HepG2 (cell line): ENCODE results near the gene PFKP. TPM values are rescaled to one million over a fixed set of nuclear protein-coding genes. Genes with fewer than 3 reads are reported as not detected.

ENCODE experiments used
- ATAC-seq: fragments of 200-7000 bp; cut with Tn5 transposase; 3 replicates; pipeline ENCODE4 v1.9.1; 2020; ENCODE audit warnings: mild to moderate bottlenecking, moderate library complexity
- BruUV-seq: library from RNA; stranded (reverse); fragments of 400-500 nt; replicated peaks from 2 replicates; lab custom pipeline; 2021; lab: Mats Ljungman, UMichigan
- CTCF ChIA-PET: fragments of 300-600 bp; formaldehyde crosslinking; extraction: SDS; loops from one replicate; lab custom pipeline; 2021; ENCODE audit warnings: low total read pairs, inconsistent platforms, low intra/inter-chr PET ratio; lab: Yijun Ruan, JAX
- POLR2A ChIA-PET: fragments of 350-600 bp; sonication (Branson Sonifier 250); formaldehyde crosslinking; loops from one replicate; lab custom pipeline; 2020; ENCODE audit warnings: antibody characterized with exemption, inconsistent platforms; lab: Yijun Ruan, JAX
- DNase-seq: peaks from one replicate; pipeline ENCODE4 v3.0.0-alpha.2; 2015; ENCODE audit warnings: low spot score
- FAIRE-seq: peaks from 3 replicates; lab custom pipeline; 2011; peaks lifted over from hg19 to GRCh38; lab: Jason Lieb, UNC
- H2AFZ ChIP-seq: one replicate; pipeline ENCODE4 v1.6.1; 2011; ENCODE audit warnings: low read length, inconsistent platforms
- H3K27ac ChIP-seq: fragments of 300-600 bp; 3 replicates; pipeline ENCODE4 v1.8.0; 2011; ENCODE audit warnings: mixed run types, mild to moderate bottlenecking, mixed read lengths, low read length, inconsistent platforms; ENCODE audit not compliant: insufficient read depth; ENCODE audit errors: extremely low read length
- H3K27me3 ChIP-seq, 2 experiments: fragments of 200-600 bp in 1 of 2; 2 replicates in 1 of 2; 3 replicates in 1 of 2; pipeline versions ENCODE4 v1.6.0 to v1.8.0; 2011; ENCODE audit warnings: low read length in 2 of 2, mild to moderate bottlenecking in 2 of 2, moderate library complexity in 2 of 2, inconsistent platforms in 1 of 2; ENCODE audit not compliant: insufficient read depth in 2 of 2, control insufficient read depth in 1 of 2
- H3K36me3 ChIP-seq, 2 experiments: fragments of 200-600 bp in 1 of 2; replicated peaks in 1 of 2; 2 replicates in 1 of 2; 3 replicates in 1 of 2; pipeline versions ENCODE4 v1.5.1 to v1.8.0; 2011; ENCODE audit warnings: low read length in 2 of 2, inconsistent platforms in 1 of 2; ENCODE audit not compliant: insufficient read depth in 2 of 2, control insufficient read depth in 1 of 2
- H3K4me1 ChIP-seq: 2 replicates; pipeline ENCODE4 v1.5.1; 2012; ENCODE audit warnings: low read length, inconsistent platforms; ENCODE audit not compliant: insufficient read depth
- H3K4me2 ChIP-seq: 2 replicates; pipeline ENCODE4 v1.6.0; 2011; ENCODE audit warnings: low read depth, low read length, inconsistent platforms
- H3K4me3 ChIP-seq, 3 experiments: fragments of 200-600 bp in 1 of 3; sonication (generic), shearing (Covaris generic) in 1 of 3; replicated peaks in 1 of 3; 2 replicates each; pipeline ENCODE4 v1.5.1; 2011 to 2016; ENCODE audit warnings: low read length in 3 of 3, inconsistent platforms in 2 of 3, low read depth in 2 of 3, mild to moderate bottlenecking in 2 of 3, control low read depth in 1 of 3, mixed read lengths in 1 of 3; ENCODE audit not compliant: insufficient read depth in 1 of 3
- H3K79me2 ChIP-seq: one replicate; pipeline ENCODE4 v1.6.1; 2011; ENCODE audit warnings: low read length, inconsistent platforms; ENCODE audit not compliant: insufficient read depth
- H3K9ac ChIP-seq: 2 replicates; pipeline ENCODE4 v1.6.0; 2011; ENCODE audit warnings: mild to moderate bottlenecking, low read depth, low read length, inconsistent platforms; ENCODE audit not compliant: insufficient read depth
- H3K9me3 ChIP-seq: 2 replicates; pipeline ENCODE4 v1.5.1; 2012; ENCODE audit warnings: mild to moderate bottlenecking, low read length
- H4K20me1 ChIP-seq: 2 replicates; pipeline ENCODE4 v1.6.0; 2011; ENCODE audit warnings: inconsistent platforms, mild to moderate bottlenecking, low read length, moderate library complexity; ENCODE audit not compliant: insufficient read depth
- AFF4 ChIP-seq: sonication (generic); formaldehyde crosslinking; IDR thresholded peaks from 2 replicates; pipeline ENCODE4 v1.4.0; 2020; ENCODE audit warnings: missing genetic modification reagents
- HBP1 ChIP-seq: IDR thresholded peaks from 2 replicates; pipeline ENCODE4 v1.6.1; 2016; ENCODE audit warnings: low read depth, control low read depth
- JUND ChIP-seq: sonication (generic); formaldehyde crosslinking; IDR thresholded peaks from 2 replicates; pipeline ENCODE4 v1.8.0; 2022; ENCODE audit warnings: mild to moderate bottlenecking, missing genetic modification reagents
- KMT2A ChIP-seq: sonication (generic); formaldehyde crosslinking; IDR thresholded peaks from 2 replicates; pipeline ENCODE4 v1.4.0; 2020; ENCODE audit warnings: missing genetic modification reagents
- PBX2 ChIP-seq: IDR thresholded peaks from 2 replicates; pipeline ENCODE4 v1.6.1; 2016; ENCODE audit warnings: control low read depth
- SNAPC5 ChIP-seq: sonication (generic); formaldehyde crosslinking; IDR thresholded peaks from 2 replicates; pipeline ENCODE4 v1.8.1; 2023; ENCODE audit warnings: mild to moderate bottlenecking, missing genetic modification reagents, borderline replicate concordance
- SPEN ChIP-seq: sonication (generic); formaldehyde crosslinking; IDR thresholded peaks from 2 replicates; pipeline ENCODE4 v1.5.1; 2020; ENCODE audit warnings: low read depth, mild to moderate bottlenecking, missing genetic modification reagents
- ZFP82 ChIP-seq: sonication (generic); formaldehyde crosslinking; IDR thresholded peaks from 2 replicates; pipeline ENCODE4 v1.5.1; 2020; ENCODE audit warnings: mild to moderate bottlenecking, missing genetic modification reagents, borderline replicate concordance
- ZFY ChIP-seq: sonication (generic); formaldehyde crosslinking; IDR thresholded peaks from 2 replicates; pipeline ENCODE4 v1.4.0; 2020; ENCODE audit warnings: missing genetic modification reagents
- ZNF513 ChIP-seq: sonication (generic); formaldehyde crosslinking; conservative IDR thresholded peaks from 2 replicates; pipeline ENCODE4 v1.5.0; 2020; ENCODE audit warnings: missing genetic modification reagents
- WGBS: methylation state at CpG from one replicate; pipeline ENCODE4 v1.1.6; 2017; ENCODE audit warnings: low lambda C conversion rate; 5-methylcytosine and 5-hydroxymethylcytosine counted together
- in situ Hi-C: cut with HindIII; loops from 2 replicates; pipeline ENCODE4 v1.10.0; 2017; ENCODE audit warnings: low pct_unique_long_range_greater_than_20kb; ENCODE audit not compliant: extremely low pct_ligation_motif_present
- intact Hi-C: fragments of 100-400 bp; cut with micrococcal nuclease; formaldehyde crosslinking; loops from one replicate; pipeline ENCODE4 v1.10.0; 2022; ENCODE audit not compliant: unreplicated experiment
- polyA plus RNA-seq, 8 experiments: library from polyadenylated mRNA; depleted of rRNA in 3 of 8; stranded (reverse) in 7 of 8; unstranded in 1 of 8; fragments of >200 nt; fragmentation: Illumina TruSeq in 4 of 8; extraction: Trizol in 4 of 8; gene quantifications; 2 replicates each; pipeline versions ENCODE4 v1.2.1 to v1.2.3, GENCODE V29; 2011 to 2016; ENCODE audit warnings: low read depth in 4 of 8, missing spikeins in 1 of 8, mixed read lengths in 1 of 8; ENCODE audit not compliant: insufficient read depth in 1 of 8
- total RNA-seq, 5 experiments: library from RNA; depleted of rRNA; stranded (reverse); fragments of >200 nt; fragmentation: Illumina TruSeq; extraction: Trizol; gene quantifications; 2 replicates each; pipeline ENCODE4 v1.2.3, GENCODE V29; 2016; ENCODE audit warnings: low read depth in 1 of 5

The PFKP gene
- total and polyA plus RNA-seq, 2 of the 13 experiments (the other 11 are each of a cell fraction or from before 2014, with no cell fraction given), result 0.80 to 2.4 TPM

- no peak for TF ChIP-seq PBX2 (CRISPR knock-in tag)
- TF ChIP-seq ZFY (CRISPR knock-in tag), result no peak
- TF ChIP-seq AFF4 (CRISPR knock-in tag), result no peak
- TF ChIP-seq ZFP82, result no peak
These were observed 72.9 kb downstream of the PFKP start (continued) for GRCh38 chr10:3140280-3140679.

- TF ChIP-seq JUND (CRISPR knock-in tag), result no peak
- TF ChIP-seq SNAPC5 (CRISPR knock-in tag), result no peak
- TF ChIP-seq SPEN (CRISPR knock-in tag), result no peak
- no peak for TF ChIP-seq HBP1 (CRISPR knock-in tag)
- TF ChIP-seq KMT2A (CRISPR knock-in tag), result no peak
- no peak for TF ChIP-seq ZNF513 (CRISPR knock-in tag)
- H3K9me3 ChIP-seq, result no peaks in the 10 kb centered on the region
- H3K4me2 ChIP-seq, result no peak overlapping the region
- H4K20me1 ChIP-seq, result no peaks in the 10 kb centered on the region
- CTCF ChIA-PET, result no interaction called here
- no peak overlapping the region for H3K9ac ChIP-seq
- DNase-seq, result no peak
- POLR2A ChIA-PET, result no interaction called here
- ATAC-seq, result no peak
- 96% methylated on average over 15 of the region's 21 CpGs for WGBS
- in situ Hi-C loops (no loop called here), intact Hi-C loops (no loop called here)
- no peak overlapping the region for H3K27ac ChIP-seq
- FAIRE-seq, result no peak
- no peaks in the 10 kb centered on the region for H3K4me1 ChIP-seq
- no TSS peak for BruUV-seq
- H2AFZ ChIP-seq, result no peak overlapping the region
- H3K27me3 ChIP-seq, result no peaks in the 10 kb centered on the region
- H3K36me3 ChIP-seq, result peaks cover 20 to 62% of the 10 kb centered on the region in 2 experiments; a peak in 4 of 5 replicates
- no peaks in the 10 kb centered on the region for H3K79me2 ChIP-seq
- H3K4me3 ChIP-seq, result no peak overlapping the region
These were observed 74.1 kb downstream of the PFKP start for GRCh38 chr10:3141351-3142005.
